Neural crest cell (in vitro differentiated cells): ENCODE results near the gene TGIF2. TPM values are rescaled to one million over a fixed set of nuclear protein-coding genes. Genes with fewer than 3 reads are reported as not detected.

ENCODE experiments used
- DNase-seq: peaks from one replicate; pipeline ENCODE4 v3.0.0; 2021; ENCODE audit warnings: low read depth, mixed read lengths, low spot score
- H3K27ac Mint-ChIP-seq: one replicate; pipeline ENCODE4 v1.8.0; 2021; ENCODE audit warnings: mild to moderate bottlenecking, mixed read lengths; ENCODE audit not compliant: unreplicated experiment
- H3K27me3 Mint-ChIP-seq: 2 replicates; pipeline ENCODE4 v1.8.0; 2021; ENCODE audit warnings: low read depth, mild to moderate bottlenecking, mixed read lengths
- H3K36me3 Mint-ChIP-seq: 2 replicates; pipeline ENCODE4 v1.8.0; 2021; ENCODE audit warnings: low read depth, mild to moderate bottlenecking, mixed read lengths
- H3K4me1 Mint-ChIP-seq: 2 replicates; pipeline ENCODE4 v1.8.0; 2021; ENCODE audit warnings: mixed read lengths
- H3K4me3 Mint-ChIP-seq: one replicate; pipeline ENCODE4 v1.8.0; 2021; ENCODE audit warnings: mild to moderate bottlenecking, mixed read lengths
- H3K9me3 Mint-ChIP-seq: 2 replicates; pipeline ENCODE4 v1.8.0; 2021; ENCODE audit warnings: mixed read lengths
- CTCF ChIP-seq: fragments of 200-600 bp; sonication (generic); conservative IDR thresholded peaks from 2 replicates; pipeline ENCODE4 v1.5.0; 2021; ENCODE audit warnings: antibody characterized with exemption, mild to moderate bottlenecking
- total RNA-seq: library from RNA; stranded (reverse); gene quantifications from 2 replicates; pipeline ENCODE4 v1.2.1, GENCODE V29; 2021

The TGIF2 gene
- total RNA-seq, 1 donor from 2014 or later: 73.8 TPM

- Mint-ChIP-seq H3K9me3 (no peaks in the 10 kb centered on the region), H3K27me3 (no peaks in the 10 kb centered on the region), H3K36me3 (no peaks in the 10 kb centered on the region), H3K4me3 (no peak overlapping the region), H3K27ac (peak overlapping the region; percentile 55), H3K4me1 (peaks cover 8% of the 10 kb centered on the region)
- no peak for DNase-seq
- no peak for TF ChIP-seq CTCF
Measured at GRCh38 chr20:36641506-36641843, 68.1 kb downstream of the TGIF2 start.

- no peaks in the 10 kb centered on the region for H3K27me3 Mint-ChIP-seq
Measured at GRCh38 chr20:36642136-36642535, 68.7 kb downstream of the TGIF2 start.

More at GRCh38 chr20:36642136-36642535, 68.7 kb downstream of the TGIF2 start:
- H3K27ac Mint-ChIP-seq: no peak overlapping the region
- H3K36me3 Mint-ChIP-seq: no peaks in the 10 kb centered on the region
- H3K4me3 Mint-ChIP-seq: no peak overlapping the region
- no peak for TF ChIP-seq CTCF
- no peaks in the 10 kb centered on the region for H3K9me3 Mint-ChIP-seq
- no peak for DNase-seq
- peaks cover 8% of the 10 kb centered on the region for H3K4me1 Mint-ChIP-seq

Other genes starting within 250 kb of the TGIF2 start
- 19.7 and 19.8 TPM in 2 replicates for gene MYL9, start 32.1 kb upstream of the TGIF2 start, total RNA-seq
- 76.2 and 78.1 TPM in 2 replicates for gene RAB5IF, start 32.2 kb downstream of the TGIF2 start, total RNA-seq
- 0.16 TPM in 1 of 2 replicates, not detected in the other for gene SLA2, start 72.6 kb downstream of the TGIF2 start, total RNA-seq
- gene NDRG3, start 172.5 kb downstream of the TGIF2 start, total RNA-seq: 34.9 and 37.3 TPM in 2 replicates
- gene DSN1, start 200.2 kb downstream of the TGIF2 start, total RNA-seq: 29.1 and 30.6 TPM in 2 replicates